Thoracic aorta (tissue), 2 donors: Measurements from ENCODE around the gene TSGA10IP. TPM values are rescaled to one million over a fixed set of nuclear protein-coding genes. Genes with fewer than 3 reads are reported as not detected.

ENCODE experiments used
- ATAC-seq: fragments of 150-250 bp; one replicate; pipeline ENCODE4 v1.8.0; 2017; ENCODE audit warnings: low read depth; ENCODE audit not compliant: insufficient number of reproducible peaks, low FRiP score
- DNase-seq: peaks from one replicate; pipeline ENCODE4 v3.0.0-alpha.2; 2020; ENCODE audit warnings: low spot score
- H3K27ac ChIP-seq, 2 donors: fragments of 200-600 bp; sonication (generic); 1 replicate in 1 of 2; 2 replicates in 1 of 2; pipeline ENCODE4 v1.5.1; 2016; ENCODE audit warnings: mild to moderate bottlenecking in 2 of 2, moderate library complexity in 2 of 2
- H3K27me3 ChIP-seq: fragments of 200-600 bp; sonication (generic); replicated peaks from 2 replicates; pipeline ENCODE4 v1.6.0; 2016; ENCODE audit warnings: mild to moderate bottlenecking; ENCODE audit not compliant: insufficient read depth
- H3K36me3 ChIP-seq: fragments of 200-600 bp; sonication (generic); one replicate; pipeline ENCODE4 v1.5.1; 2016
- H3K4me1 ChIP-seq, 2 donors: fragments of 200-600 bp; sonication (generic); 1 replicate in 1 of 2; 2 replicates in 1 of 2; pipeline versions ENCODE4 v1.5.1 to v1.6.0; 2016; ENCODE audit warnings: low read depth in 2 of 2, mild to moderate bottlenecking in 1 of 2; ENCODE audit not compliant: control insufficient read depth in 1 of 2
- H3K4me3 ChIP-seq: fragments of 200-600 bp; sonication (generic); 2 replicates; pipeline ENCODE4 v1.5.1; 2016; ENCODE audit warnings: mild to moderate bottlenecking
- H3K9me3 ChIP-seq: fragments of 200-600 bp; sonication (generic); 2 replicates; pipeline ENCODE4 v1.5.1; 2016
- total RNA-seq, 2 donors: library from RNA; depleted of rRNA; stranded (reverse); fragments of >200 nt; gene quantifications; one replicate each; pipeline versions ENCODE4 v1.1.0 to v1.2.3, GENCODE V29; 2016
- TF ChIP-seq, protein P1 (sequence below): fragments of 200-600 bp; sonication (generic); IDR thresholded peaks from one replicate; pipeline ENCODE4 v1.5.1; 2019; ENCODE audit warnings: antibody characterized with exemption

The TSGA10IP gene
- total RNA-seq, 2 donors from 2014 or later: not detected

DNA sequence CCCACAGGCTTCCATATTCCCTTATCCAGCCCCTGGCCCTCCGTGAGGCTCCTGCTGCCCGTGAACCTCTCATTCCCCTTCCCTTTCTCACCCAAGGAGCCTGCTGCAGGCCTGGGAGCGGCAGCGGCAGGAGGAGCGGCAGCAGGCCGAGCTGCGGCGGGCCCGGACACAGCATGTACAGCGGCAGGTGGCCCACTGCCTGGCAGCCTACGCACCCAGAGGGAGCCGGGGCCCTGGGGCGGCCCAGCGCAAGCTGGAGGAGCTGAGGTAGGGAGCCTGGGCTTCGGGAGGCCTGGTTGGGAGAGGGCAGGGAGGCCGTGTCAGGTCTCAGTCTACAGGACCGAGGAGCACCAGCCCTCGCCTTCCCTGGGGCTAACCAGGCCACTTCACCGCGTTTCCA is 8.2 kb downstream of the TSGA10IP start:
- H3K27ac ChIP-seq: no peak overlapping the region
- DNase-seq: no peak
- TF ChIP-seq, protein P1, sequence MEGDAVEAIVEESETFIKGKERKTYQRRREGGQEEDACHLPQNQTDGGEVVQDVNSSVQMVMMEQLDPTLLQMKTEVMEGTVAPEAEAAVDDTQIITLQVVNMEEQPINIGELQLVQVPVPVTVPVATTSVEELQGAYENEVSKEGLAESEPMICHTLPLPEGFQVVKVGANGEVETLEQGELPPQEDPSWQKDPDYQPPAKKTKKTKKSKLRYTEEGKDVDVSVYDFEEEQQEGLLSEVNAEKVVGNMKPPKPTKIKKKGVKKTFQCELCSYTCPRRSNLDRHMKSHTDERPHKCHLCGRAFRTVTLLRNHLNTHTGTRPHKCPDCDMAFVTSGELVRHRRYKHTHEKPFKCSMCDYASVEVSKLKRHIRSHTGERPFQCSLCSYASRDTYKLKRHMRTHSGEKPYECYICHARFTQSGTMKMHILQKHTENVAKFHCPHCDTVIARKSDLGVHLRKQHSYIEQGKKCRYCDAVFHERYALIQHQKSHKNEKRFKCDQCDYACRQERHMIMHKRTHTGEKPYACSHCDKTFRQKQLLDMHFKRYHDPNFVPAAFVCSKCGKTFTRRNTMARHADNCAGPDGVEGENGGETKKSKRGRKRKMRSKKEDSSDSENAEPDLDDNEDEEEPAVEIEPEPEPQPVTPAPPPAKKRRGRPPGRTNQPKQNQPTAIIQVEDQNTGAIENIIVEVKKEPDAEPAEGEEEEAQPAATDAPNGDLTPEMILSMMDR: no peak
- ATAC-seq: no peak
- no peaks in the 10 kb centered on the region for H3K4me1 ChIP-seq
- H3K36me3 ChIP-seq: no peaks in the 10 kb centered on the region
- no peak overlapping the region for H3K4me3 ChIP-seq
- H3K9me3 ChIP-seq: no peaks in the 10 kb centered on the region
- H3K27me3 ChIP-seq: no peaks in the 10 kb centered on the region

- DNase-seq: no peak
- TF ChIP-seq, protein P1: no peak
- Histone ChIP-seq H3K27me3 (no peaks in the 10 kb centered on the region), H3K9me3 (no peaks in the 10 kb centered on the region), H3K4me3 (no peak overlapping the region), H3K36me3 (no peaks in the 10 kb centered on the region), H3K4me1 (no peaks in the 10 kb centered on the region), H3K27ac (no peak overlapping the region)
- ATAC-seq: no peak
Observed at GRCh38 chr11:65954771-65955170, 9.5 kb downstream of the TSGA10IP start.

- H3K9me3 ChIP-seq: no peaks in the 10 kb centered on the region
- H3K36me3 ChIP-seq: no peaks in the 10 kb centered on the region
- no peak for DNase-seq
- no peak for ATAC-seq
- TF ChIP-seq, protein P1: no peak
- H3K4me3 ChIP-seq: no peak overlapping the region
- H3K27ac ChIP-seq: no peak overlapping the region
- H3K4me1 ChIP-seq: peaks cover 12% of the 10 kb centered on the region in 2 donors
- no peaks in the 10 kb centered on the region for H3K27me3 ChIP-seq
Observed at GRCh38 chr11:65958291-65958690, 13.0 kb downstream of the TSGA10IP start.

DNA sequence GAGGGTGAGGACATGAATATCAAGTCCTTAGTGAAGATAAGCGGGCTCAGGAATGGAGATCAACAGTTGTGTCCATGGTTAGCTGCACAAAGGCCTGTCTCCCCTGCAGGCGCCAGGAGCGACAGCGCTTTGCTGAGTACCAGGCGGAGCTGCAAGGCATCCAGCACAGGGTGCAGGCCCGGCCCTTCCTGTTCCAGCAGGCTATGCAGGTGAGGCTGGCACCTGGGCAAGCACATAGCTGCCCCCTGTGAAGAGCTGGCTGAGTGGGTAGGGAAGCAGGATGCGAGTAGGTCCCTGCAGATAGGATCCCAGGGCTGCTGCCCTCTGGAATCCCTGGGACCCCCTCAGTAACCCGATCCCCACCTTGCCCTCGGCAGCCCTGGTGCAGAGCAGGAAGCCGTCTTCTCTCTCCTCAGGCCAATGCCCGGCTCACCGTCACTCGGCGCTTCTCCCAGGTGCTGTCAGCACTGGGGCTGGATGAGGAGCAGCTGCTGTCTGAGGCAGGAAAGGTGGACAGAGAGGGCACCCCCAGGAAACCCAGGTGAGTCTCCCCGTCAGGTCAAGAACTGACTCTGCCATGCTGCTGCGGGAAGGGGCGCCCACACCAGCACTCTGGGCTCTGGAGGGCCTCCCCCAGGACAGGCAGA is 13.6 kb downstream of the TSGA10IP start:
- no peak overlapping the region for H3K4me3 ChIP-seq
- H3K27ac ChIP-seq: no peak overlapping the region
- TF ChIP-seq, protein P1: no peak
- DNase-seq (no peak), ATAC-seq (no peak)
- H3K36me3 ChIP-seq: peaks cover 2% of the 10 kb centered on the region
- no peaks in the 10 kb centered on the region for H3K9me3 ChIP-seq
- no peaks in the 10 kb centered on the region for H3K27me3 ChIP-seq
- H3K4me1 ChIP-seq: peaks cover 18% of the 10 kb centered on the region in 2 donors

- Histone ChIP-seq H3K27me3 (no peaks in the 10 kb centered on the region), H3K36me3 (peaks cover 21% of the 10 kb centered on the region), H3K27ac (peak overlapping the region; percentile 90 to 97), H3K9me3 (no peaks in the 10 kb centered on the region), H3K4me1 (peaks cover 22% of the 10 kb centered on the region in 2 donors), H3K4me3 (peak overlapping the region; percentile 100)
- ATAC-seq: no peak
- no peak for DNase-seq
- TF ChIP-seq, protein P1: no peak
Observed at GRCh38 chr11:65960824-65961266, 15.6 kb downstream of the TSGA10IP start.
